Cardiac muscle cell (in vitro differentiated cells and primary cell): ENCODE measurements around the gene RELN. TPM values are rescaled to one million over a fixed set of nuclear protein-coding genes. Genes with fewer than 3 reads are reported as not detected.

ENCODE experiments used
- DNase-seq, 2 donors: peaks; one replicate each; pipeline versions ENCODE4 v3.0.0 to v3.0.0-alpha.2; 2010 to 2017; ENCODE audit warnings: low read depth in 1 of 2, low spot score in 1 of 2
- H3K27ac ChIP-seq: fragments of 200-600 bp; sonication (generic); 2 replicates; pipeline ENCODE4 v1.5.1; 2016
- H3K27me3 ChIP-seq: fragments of 200-600 bp; sonication (generic); 2 replicates; pipeline ENCODE4 v1.6.0; 2016; ENCODE audit warnings: control low read depth
- H3K36me3 ChIP-seq: fragments of 200-600 bp; sonication (generic); 2 replicates; pipeline ENCODE4 v1.5.1; 2016; ENCODE audit warnings: control low read depth
- H3K4me1 ChIP-seq: fragments of 200-600 bp; sonication (generic); 2 replicates; pipeline ENCODE4 v1.8.1; 2017; ENCODE audit warnings: low read depth, mild to moderate bottlenecking, mixed run types
- H3K4me3 ChIP-seq: fragments of 200-600 bp; sonication (generic); 2 replicates; pipeline ENCODE4 v1.5.1; 2016; ENCODE audit warnings: mild to moderate bottlenecking
- H3K9me3 ChIP-seq: fragments of 200-600 bp; sonication (generic); 2 replicates; pipeline ENCODE4 v1.5.1; 2017; ENCODE audit warnings: low read depth, mild to moderate bottlenecking, control low read depth
- CTCF ChIP-seq: IDR thresholded peaks from 2 replicates; pipeline ENCODE4 v1.5.1; 2012; ENCODE audit warnings: low read depth, mild to moderate bottlenecking, low read length
- polyA plus RNA-seq: library from polyadenylated mRNA; unstranded; fragments of >200 nt; fragmentation: Nextera tagmentation; extraction: Ambion mirVana; gene quantifications from 2 replicates; pipeline ENCODE4 v1.2.1, GENCODE V29; 2016
- total RNA-seq: library from RNA; depleted of rRNA; stranded (reverse); fragments of >200 nt; gene quantifications from 2 replicates; pipeline ENCODE4 v1.2.3, GENCODE V29; 2016

RELN gene
- total and polyA plus RNA-seq, 2 experiments from 2014 or later = 19.2 to 46.9 TPM

- TF ChIP-seq CTCF = no peak
- Histone ChIP-seq H3K27me3 (no peaks in the 10 kb centered on the region), H3K4me3 (no peak overlapping the region), H3K4me1 (no peaks in the 10 kb centered on the region), H3K9me3 (no peaks in the 10 kb centered on the region), H3K36me3 (peaks cover 5% of the 10 kb centered on the region), H3K27ac (no peak overlapping the region)
- DNase-seq = no peak
Measured at GRCh38 chr7:103698064-103698463, 291.4 kb downstream of the RELN start.

- Histone ChIP-seq H3K9me3 (no peaks in the 10 kb centered on the region), H3K4me1 (peaks cover 1% of the 10 kb centered on the region), H3K27ac (no peak overlapping the region), H3K27me3 (no peaks in the 10 kb centered on the region), H3K36me3 (peaks cover 5% of the 10 kb centered on the region), H3K4me3 (no peak overlapping the region)
- TF ChIP-seq CTCF = no peak
- DNase-seq = no peak
Measured at GRCh38 chr7:103695521-103695920, 293.9 kb downstream of the RELN start.

GRCh38 chr7:103694304-103694703, 295.2 kb downstream of the RELN start:
- H3K27ac ChIP-seq = no peak overlapping the region
- H3K27me3 ChIP-seq = no peaks in the 10 kb centered on the region
- TF ChIP-seq CTCF = no peak
- DNase-seq = no peak
- H3K4me1 ChIP-seq = peaks cover 12% of the 10 kb centered on the region
- no peaks in the 10 kb centered on the region for H3K9me3 ChIP-seq
- no peak overlapping the region for H3K4me3 ChIP-seq
- peaks cover 5% of the 10 kb centered on the region for H3K36me3 ChIP-seq

- no peak for TF ChIP-seq CTCF
- Histone ChIP-seq H3K4me3 (no peak overlapping the region), H3K4me1 (peaks cover 12% of the 10 kb centered on the region)
Measured at GRCh38 chr7:103691291-103691690, 298.2 kb downstream of the RELN start.

GRCh38 chr7:103690242-103690974, 299.1 kb downstream of the RELN start:
- no peaks in the 10 kb centered on the region for H3K36me3 ChIP-seq
- H3K4me3 ChIP-seq = no peak overlapping the region
- no peaks in the 10 kb centered on the region for H3K9me3 ChIP-seq
- no peak for DNase-seq
- no peak overlapping the region for H3K27ac ChIP-seq
- peaks cover 12% of the 10 kb centered on the region for H3K4me1 ChIP-seq
- TF ChIP-seq CTCF = no peak
- no peaks in the 10 kb centered on the region for H3K27me3 ChIP-seq

More at GRCh38 chr7:103691291-103691690, 298.2 kb downstream of the RELN start:
- H3K9me3 ChIP-seq = no peaks in the 10 kb centered on the region
- H3K27ac ChIP-seq = no peak overlapping the region
- H3K36me3 ChIP-seq = no peaks in the 10 kb centered on the region
- DNase-seq = no peak
- H3K27me3 ChIP-seq = no peaks in the 10 kb centered on the region
